GM21717 (cell line): Measurements from ENCODE around the gene DZIP1.
"Not testable (repeated sequence)": the region's sequence is repeated elsewhere in the genome, so short reads cannot be mapped to it uniquely, and the experiment has no call there.

Experiments used
- ATAC-seq: cut with Tn5 transposase; IDR thresholded peaks from one replicate; pipeline ENCODE4 v1.9.1; 2021; ENCODE audit warnings: mild to moderate bottlenecking, moderate library complexity; ENCODE audit not compliant: unreplicated experiment

Gene DZIP1

DNA sequence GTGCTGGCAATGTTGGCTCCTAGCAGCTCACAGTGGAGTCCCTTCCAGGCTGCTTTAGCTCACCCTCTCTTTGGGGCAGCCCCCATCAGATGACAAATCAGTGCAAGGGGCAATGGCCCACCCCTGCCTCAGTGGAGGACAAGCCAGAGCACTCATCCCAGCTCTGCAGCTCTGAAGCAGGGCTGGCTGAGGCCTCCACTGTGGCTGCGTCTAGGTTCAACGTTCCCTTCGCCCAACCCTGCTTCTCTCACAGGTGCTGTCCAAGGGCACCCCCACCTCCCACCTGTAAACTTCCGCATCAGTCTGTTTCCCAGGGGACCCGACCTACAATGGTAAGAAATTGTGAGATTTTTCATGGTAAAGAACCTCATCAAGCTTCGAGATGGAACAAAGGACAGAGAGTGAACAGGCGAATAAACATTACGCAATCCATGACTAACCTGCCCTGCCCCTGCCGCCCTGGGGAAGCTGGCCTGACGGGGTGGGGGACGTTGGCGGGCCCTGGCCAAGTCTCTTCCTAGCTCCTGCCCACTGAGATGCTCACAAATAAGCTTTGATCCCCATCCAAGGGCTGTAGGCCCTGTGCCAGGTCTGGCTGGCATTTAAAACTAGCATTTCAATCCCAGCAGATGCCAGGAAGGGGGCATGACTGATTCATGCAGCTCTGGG lies 40.5 kb downstream of the DZIP1 start:
- ATAC-seq = no peak

DNA sequence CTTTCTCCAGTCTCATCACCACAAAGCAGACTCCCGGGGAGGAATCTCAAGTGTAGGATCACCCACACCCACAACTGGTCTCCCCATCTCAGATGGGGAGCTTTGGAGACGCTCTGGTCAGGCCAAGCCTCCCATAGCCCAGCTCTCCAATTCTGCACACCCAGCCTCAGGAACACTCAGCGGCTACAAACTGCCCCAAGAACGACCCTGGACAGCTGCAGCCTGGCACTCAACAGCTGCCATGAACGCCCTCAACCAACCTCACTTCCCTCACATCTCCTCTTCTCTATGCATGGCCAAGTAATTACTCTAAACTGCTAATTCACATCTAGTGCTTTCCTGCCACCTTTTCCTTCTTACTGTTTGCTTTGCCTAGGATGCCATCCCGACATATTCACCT lies 42.6 kb downstream of the DZIP1 start:
- ATAC-seq = no peak

DNA sequence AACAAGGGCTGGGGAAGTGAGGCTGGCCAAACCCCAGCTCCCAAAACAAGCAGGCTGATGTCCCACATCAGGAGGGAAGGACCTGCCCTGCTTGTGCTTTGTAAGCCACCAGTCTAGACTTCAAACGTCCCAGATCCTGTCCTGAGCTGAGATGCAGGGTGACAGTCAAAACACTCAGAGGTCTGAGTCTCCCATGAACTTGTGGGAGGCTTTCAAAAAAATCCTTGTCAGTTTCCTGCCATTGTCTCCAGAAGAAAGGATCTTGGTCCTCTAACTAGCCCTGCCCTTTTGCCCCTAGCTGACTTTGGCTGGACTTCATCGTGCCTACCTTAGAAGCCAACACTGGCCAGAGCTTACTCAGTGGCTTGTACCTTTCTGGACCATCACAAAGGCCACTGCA lies 43.3 kb downstream of the DZIP1 start:
- ATAC-seq = no peak

DNA sequence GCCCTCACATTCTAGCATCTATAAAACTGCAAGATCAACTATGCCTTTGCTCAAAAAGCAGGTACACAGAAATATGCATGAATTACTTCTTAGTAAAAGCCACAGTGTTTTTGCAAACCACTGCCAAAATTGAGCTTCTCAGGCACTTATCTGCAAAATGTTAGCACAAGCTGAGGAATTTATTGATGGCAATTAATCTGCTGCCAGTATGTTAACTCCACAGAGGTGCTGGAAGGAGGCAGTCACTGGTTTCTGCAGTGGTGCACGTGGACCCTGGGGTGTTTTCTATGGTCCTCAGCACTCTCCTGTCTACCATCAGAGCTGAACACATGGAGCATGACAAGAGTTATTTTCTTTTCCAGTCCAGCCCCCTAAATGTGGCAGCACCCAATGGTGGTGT lies 47.8 kb downstream of the DZIP1 start:
- ATAC-seq = no peak

DNA sequence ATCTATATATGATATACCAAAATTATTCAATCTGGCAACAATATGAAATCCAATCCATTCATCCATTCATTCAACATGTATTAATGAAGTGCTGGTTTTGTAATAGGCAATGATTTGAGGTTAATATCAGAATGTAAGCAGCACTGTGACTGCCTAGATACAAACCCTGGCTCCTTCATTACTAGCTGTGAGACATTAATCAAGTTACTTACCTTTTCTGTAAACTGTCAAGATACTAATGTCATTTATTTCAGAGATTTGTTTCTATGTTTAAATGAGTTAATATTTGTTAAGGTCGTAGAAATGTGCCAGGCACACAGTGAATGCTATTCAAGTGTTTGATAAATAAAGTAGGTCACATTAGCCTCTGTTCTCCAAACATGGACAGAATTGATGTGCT lies 51.0 kb downstream of the DZIP1 start:
- no peak for ATAC-seq

DNA sequence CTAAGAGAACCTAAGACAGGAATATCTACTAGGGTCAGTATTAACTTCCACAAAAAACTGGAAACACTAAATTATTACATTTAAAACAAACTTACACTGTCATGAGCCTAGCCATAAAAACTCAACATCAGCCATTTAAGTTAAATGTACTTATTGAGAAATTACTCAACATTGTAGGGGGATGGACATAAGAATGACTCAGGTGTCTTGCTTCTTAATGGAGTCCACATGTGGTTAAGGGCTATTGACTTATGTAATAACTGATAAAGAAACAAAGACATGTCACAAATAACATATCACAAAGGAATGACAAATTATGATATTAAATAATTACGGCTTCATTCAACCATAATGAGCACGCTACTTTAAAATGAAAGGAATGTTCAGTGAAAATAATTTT lies 55.8 kb downstream of the DZIP1 start:
- ATAC-seq = no peak

DNA sequence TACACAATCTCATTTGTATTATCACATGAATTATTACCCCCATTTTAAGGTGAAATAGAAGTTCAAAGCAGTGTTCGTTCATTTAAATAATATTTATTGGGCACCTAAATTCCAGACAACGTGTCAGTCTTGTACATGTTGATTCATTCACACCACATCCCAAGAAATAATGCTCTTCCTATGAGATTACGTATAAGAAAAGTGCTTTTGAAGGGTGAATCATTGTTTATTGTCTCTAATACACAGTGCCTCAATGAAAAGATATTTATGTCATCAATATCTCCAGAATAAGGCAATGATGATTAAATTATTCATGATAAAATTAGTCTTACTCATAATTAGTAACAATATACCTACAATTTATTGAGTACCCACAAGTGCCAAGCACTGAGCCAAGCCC lies 56.4 kb downstream of the DZIP1 start:
- ATAC-seq = no peak

DNA sequence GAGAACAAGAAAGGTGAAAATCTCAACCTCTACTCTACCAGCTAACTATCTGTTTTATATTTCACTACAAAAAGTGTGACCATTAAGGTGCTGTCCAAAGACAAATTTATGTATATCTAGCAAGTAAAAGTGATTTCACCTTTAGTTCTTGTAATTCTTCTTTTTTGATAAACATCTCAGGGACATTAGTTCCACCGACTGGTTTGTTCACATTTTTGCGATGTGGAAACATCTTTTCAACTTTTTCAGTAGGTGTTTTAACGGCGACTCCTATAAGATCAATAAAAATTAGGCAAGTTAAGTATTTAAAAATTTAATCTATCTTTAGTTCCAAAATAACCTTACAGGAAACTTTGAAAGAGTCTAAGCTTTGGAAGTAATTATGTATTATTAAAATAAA lies 58.6 kb downstream of the DZIP1 start:
- ATAC-seq = no peak

DNA sequence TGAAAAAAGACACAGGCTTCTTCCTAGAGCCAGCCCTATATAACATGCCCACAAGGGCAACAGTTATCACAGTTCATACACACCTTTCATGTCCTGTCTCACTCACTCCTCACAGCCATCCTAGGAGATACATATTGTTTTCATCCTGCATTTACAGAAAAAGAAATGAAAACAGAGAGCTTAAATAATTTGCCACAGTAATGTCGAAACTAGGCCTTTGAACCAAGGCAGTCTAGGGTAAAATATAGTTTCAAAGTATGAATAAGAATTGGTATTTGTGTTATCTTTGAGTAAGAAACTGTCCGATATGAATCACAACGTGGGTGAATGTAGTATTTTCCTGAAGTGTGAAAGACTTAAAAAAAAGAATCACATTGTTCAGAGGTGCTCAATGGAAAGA lies 65.2 kb downstream of the DZIP1 start:
- peak; percentile 86 for ATAC-seq

DNA sequence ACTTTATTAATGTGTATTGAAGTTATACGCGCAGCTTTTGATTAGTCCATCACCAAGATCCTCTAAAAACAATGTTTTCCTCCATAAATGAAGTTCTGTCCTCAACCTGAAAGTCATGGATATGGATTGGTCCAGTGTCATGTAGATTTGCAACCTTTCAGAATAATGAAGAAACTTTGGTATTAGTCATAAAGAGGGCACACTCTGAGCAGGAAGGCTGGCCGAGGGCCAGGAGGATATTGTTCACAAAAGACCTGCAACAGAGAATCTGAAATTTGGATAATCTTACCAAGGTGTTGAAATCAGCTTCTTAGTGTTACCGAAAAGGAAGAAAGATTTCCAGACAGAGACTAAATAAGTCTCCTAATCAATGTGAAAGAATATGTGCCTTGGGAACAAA lies 71.3 kb downstream of the DZIP1 start:
- ATAC-seq = no peak

DNA sequence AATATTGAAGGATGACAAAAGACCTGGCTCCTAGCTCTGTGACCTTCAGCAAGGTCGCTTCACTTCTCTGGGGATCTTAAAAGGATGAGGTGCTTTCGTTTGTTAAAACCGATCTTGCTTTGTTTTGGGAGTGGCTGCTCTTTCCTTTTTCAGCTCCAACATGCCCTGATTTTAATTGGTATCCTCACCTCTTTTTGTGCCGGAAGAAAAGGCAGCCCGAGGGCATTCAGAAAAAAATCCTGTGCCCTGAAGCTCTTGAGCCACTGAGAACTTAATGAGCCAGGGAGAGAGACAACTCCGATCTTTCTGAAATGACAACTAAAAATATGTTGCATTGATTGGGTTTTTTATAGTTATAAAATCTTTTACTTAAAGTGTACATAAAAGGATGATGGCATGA lies 72.6 kb downstream of the DZIP1 start:
- no peak for ATAC-seq

DNA sequence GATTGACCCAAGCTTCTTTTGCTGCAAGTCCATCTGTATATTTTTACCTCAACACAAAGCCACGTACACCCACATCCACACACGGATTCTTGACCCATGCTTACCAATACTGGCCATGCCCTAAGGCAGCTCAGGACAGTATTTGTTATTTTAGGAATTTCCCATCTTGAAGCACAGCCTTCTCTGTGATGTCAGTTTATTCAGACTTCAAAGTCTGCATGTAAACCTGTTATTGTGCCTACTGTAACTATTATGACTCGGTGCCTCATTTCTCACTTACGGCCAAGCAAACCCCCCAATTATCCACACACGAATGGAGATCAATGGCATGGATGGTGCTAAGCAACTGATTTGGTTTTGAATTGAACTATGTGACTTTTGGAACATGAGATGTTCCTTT lies 74.5 kb downstream of the DZIP1 start:
- no peak for ATAC-seq

DNA sequence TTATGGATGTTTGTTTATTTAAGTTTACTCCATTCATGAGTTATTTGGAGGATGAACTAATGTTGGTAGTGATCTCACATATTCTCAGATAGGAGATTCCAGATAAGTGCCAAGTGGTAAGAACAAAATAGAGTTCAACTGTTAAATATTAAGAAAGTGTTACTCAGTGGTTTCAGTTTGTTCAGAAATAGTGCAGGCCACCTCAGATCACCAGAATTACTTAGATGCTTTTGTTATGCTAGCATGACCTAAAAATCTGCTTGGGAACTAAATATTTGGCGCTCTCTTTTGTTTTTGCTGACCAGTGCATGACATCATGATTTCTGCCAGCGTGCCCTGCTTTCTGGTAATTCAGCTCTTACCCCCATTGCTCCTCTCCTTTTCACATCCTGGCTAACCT lies 76.4 kb downstream of the DZIP1 start:
- no peak for ATAC-seq

DNA sequence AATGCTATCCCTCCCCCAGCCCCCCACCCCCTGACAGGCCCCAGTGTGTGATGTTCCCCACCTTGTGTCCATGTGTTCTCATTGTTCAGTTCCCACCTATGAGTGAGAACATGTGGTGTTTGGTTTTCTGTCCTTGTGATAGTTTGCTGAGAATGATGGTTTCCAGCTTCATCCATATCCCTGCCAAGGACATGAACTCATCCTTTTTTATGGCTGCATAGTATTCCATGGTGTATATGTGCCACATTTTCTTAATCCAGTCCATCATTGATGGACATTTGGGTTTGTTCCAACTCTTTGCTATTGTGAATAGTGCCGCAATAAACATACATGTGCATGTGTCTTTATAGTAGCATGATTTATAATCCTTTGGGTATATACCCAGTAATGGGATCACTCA lies 78.7 kb downstream of the DZIP1 start:
- ATAC-seq = not testable (repeated sequence)

DNA sequence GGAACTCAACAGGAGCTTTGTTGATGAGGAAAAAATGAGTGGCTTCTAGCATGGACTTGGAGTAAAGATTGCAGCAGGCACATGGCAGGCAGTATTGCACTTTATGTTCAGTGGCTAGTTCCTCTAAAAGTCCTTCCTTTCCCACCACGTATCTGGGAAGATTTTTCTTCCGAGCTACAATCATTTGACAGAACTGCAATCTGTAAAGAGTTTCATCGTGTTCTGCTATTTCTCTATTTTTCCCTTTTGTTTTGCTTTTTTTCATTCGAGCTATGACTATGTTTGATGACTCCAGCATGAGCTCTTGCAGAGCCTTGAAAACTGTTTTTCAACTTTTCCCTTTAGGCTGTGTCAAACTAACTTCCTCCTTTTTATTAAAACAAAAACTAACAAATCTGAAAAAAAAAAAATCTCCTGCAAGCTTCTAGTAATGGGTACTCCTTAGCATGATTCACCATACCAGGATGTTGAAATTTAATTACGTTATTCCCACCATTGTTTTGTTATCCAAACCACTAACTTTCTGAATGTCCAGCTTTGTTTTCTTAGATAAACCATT lies 79.7 kb downstream of the DZIP1 start:
- ATAC-seq = no peak

DNA sequence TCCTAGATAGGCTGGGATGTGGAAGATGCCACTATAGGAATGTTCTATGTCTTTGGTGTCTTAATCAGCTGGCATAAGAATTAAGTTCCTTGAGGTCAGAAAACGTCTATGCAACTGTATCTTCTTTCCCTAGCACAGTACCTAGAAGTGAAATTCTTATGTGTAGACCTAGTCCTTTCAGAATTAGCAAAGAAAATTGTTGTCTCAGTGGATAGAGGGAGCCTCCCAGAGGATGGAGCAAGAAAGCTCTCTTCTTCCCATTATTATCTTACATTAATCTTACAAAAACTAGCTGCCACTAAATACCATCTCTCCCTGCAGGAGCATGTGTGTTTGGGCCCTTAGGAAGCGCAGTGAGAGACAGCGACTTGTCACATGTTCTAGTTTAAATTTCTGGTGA lies 80.4 kb downstream of the DZIP1 start:
- no peak for ATAC-seq

DNA sequence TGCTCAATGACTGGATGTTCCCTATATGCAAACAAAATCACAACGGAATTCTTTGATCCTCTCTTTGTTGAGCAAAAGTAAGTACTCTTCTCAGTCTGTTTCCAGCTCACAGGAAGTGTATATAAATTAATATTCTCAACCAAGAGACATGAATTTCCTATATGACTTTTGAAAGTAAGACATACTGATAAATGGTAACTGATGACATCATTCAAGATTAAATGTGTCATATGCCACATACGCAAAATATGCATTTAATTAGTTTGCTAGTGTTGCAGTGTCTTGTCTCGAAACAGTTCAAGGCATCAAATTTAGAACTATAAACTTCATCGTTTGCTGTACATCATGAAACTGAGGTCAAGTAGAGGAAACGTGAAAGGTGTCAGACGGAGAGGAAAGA lies 84.1 kb downstream of the DZIP1 start:
- no peak for ATAC-seq

DNA sequence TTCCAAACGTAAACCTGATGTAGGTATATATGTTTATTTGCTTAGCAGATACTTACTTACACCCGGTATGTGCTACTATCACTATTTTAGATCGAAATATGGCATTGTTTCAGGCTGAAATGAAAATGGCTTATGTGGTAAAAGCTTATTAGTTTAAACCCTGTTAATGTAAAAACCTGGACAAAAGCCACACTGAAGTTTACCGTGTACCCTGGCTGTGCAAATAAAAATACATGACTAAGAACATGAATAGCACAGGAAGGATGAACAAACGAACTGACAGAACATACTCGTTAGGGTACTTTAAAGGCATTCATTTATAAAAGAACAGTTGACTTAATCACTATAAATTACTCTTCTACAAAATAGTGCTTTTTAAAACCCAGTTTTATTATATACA lies 85.4 kb downstream of the DZIP1 start:
- no peak for ATAC-seq

DNA sequence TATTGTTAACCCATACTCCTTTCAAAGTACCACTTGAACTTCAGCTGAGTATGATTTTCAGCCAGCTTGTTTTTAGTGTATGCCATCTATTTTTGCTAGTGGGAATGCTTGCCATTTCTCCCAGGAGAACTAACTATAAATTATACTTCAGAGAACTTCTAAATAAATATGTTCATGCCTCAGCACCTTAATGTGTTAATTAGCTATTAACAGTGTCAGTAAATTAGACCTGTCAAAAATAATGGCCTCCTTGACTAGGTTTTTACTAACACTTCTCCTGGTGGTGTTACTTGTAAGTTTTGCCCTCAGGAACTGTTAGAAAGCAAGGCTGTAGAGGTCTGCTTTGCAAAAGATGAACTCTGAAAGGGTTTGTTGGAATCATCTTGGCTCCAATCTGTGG lies 87.5 kb downstream of the DZIP1 start:
- no peak for ATAC-seq

DNA sequence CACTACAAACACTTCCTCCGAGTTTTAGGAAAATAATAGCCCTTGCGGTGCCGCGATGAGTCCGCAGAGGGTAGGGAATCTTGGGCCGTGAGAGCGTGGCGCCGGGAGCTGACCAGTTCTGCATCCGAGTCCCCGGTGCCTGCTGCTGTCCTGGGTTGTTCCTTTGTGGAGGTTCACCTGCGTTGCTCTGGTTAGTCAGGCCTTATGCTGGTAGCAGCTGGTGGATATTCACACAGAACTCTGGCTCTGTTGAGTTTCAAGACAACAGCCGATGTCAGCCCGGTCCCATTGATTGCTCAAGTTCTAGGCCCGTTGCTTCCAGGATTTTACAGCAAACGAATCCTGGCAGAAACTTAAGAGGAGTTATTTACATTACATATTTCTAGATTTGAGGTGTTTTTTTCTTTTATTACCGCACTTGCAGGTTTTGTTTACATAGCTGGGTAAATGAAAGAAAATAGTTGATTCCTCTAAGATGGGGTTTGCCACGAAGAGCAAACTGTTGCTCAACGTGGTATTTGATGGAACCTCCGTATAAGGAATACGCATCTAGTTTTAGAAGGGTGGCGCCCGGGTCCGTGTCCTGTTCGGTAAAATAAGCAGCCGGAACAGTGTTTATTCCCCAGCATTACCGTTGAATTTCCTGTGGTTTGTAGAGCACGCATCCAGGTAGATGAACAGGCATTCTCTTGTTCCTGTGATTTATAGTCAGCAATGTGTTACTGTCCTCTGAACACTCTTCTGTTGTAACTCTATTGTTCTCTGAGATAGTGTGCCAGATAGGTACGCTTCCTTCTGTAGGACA lies 90.7 kb downstream of the DZIP1 start:
- no peak for ATAC-seq

DNA sequence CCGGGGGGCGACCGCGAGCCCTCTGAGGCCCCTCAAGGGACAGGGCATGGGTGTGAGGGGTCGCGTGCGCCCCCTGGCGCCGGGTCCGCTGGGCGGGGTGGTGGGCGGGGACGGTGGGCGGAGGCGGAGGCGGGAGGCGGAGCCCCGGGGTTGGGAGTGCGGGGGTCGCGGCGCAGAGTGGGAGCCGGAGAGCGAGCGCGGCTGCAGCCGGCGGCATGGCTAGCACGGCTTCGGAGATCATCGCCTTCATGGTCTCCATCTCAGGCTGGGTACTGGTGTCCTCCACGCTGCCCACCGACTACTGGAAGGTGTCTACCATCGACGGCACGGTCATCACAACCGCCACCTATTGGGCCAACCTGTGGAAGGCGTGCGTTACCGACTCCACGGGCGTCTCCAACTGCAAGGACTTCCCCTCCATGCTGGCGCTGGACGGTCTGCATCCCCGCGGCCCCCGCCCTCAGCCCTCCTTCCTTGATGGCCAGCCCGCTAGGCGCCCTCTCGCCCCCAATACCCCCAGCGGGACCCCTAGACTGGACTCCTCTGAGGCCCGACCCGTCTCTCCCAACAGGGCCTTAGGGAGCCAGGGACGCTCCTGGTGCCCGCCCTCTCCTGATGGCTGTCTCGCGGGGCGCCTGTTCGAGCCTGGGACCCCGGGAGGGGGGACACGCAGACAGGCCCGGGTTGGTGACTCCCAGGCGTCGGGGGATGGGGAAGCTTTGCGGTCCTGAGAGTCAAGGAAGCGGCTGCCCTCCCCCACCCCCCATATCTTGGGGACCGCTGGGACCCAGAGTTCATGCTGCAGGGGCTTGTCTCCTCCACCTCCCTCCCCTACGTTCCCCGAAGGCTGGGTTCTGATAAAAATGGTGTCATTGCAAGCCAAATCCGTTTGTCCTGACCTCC lies 91.7 kb downstream of the DZIP1 start, which contains the start of gene CLDN10:
Gene CLDN10 (plus strand): TSS at position 182 of the 903 bp plus-strand sequence. CDS start 34 bp downstream, at position 216.
- no peak for ATAC-seq
